G401.6 (cell line): Measurements from ENCODE around the gene AIG1.
"Not testable (repeated sequence)": the region's sequence is repeated elsewhere in the genome, so short reads cannot be mapped to it uniquely, and the experiment has no call there.

ENCODE experiments used
- FAIRE-seq: peaks from 2 replicates; lab custom pipeline; 2012; peaks lifted over from hg19 to GRCh38; lab: Jason Lieb, UNC

The AIG1 gene

GRCh38 chr6:143058987-143059386 lies 1.7 kb upstream of the AIG1 start:
- no peak for FAIRE-seq

- no peak for FAIRE-seq
Measured at GRCh38 chr6:143059663-143060353, 881 bp upstream of the AIG1 start.

GRCh38 chr6:143060354-143060805 lies 309 bp upstream of the AIG1 start:
- FAIRE-seq: no peak

GRCh38 chr6:143061597-143062385 lies 1.1 kb downstream of the AIG1 start:
- FAIRE-seq: no peak

GRCh38 chr6:143062551-143062950 lies 1.9 kb downstream of the AIG1 start:
- no peak for FAIRE-seq

- no peak for FAIRE-seq
Measured at GRCh38 chr6:143063631-143064030, 2.9 kb downstream of the AIG1 start.

- FAIRE-seq: no peak
Measured at GRCh38 chr6:143064271-143064670, 3.6 kb downstream of the AIG1 start.

- no peak for FAIRE-seq
Measured at GRCh38 chr6:143064951-143065683, 4.4 kb downstream of the AIG1 start.

GRCh38 chr6:143068001-143068400 lies 7.3 kb downstream of the AIG1 start:
- no peak for FAIRE-seq

- FAIRE-seq: no peak
Measured at GRCh38 chr6:143074101-143074500, 13.4 kb downstream of the AIG1 start.

- no peak for FAIRE-seq
Measured at GRCh38 chr6:143074670-143075318, 14.1 kb downstream of the AIG1 start.

GRCh38 chr6:143078468-143079324 lies 18.0 kb downstream of the AIG1 start:
- FAIRE-seq: no peak

GRCh38 chr6:143079325-143079640 lies 18.6 kb downstream of the AIG1 start:
- FAIRE-seq: no peak

GRCh38 chr6:143082274-143082673 lies 21.6 kb downstream of the AIG1 start:
- FAIRE-seq: not testable (repeated sequence)

GRCh38 chr6:143084019-143084418 lies 23.3 kb downstream of the AIG1 start:
- FAIRE-seq: not testable (repeated sequence)

- FAIRE-seq: not testable (repeated sequence)
Measured at GRCh38 chr6:143087335-143087734, 26.6 kb downstream of the AIG1 start.

- no peak for FAIRE-seq
Measured at GRCh38 chr6:143087856-143088255, 27.2 kb downstream of the AIG1 start.

- FAIRE-seq: no peak
Measured at GRCh38 chr6:143090314-143091044, 29.8 kb downstream of the AIG1 start.

GRCh38 chr6:143092768-143093167 lies 32.1 kb downstream of the AIG1 start:
- no peak for FAIRE-seq

- no peak for FAIRE-seq
Measured at GRCh38 chr6:143093290-143093689, 32.6 kb downstream of the AIG1 start.

GRCh38 chr6:143096403-143096802 lies 35.7 kb downstream of the AIG1 start:
- FAIRE-seq: no peak
